HEK293 (cell line): ENCODE measurements around the gene DHRS12.

Source experiments
- FEZF1 ChIP-seq: fragments of 450-650 bp; formaldehyde crosslinking; IDR thresholded peaks from 2 replicates; pipeline ENCODE4 v1.5.1; 2016; ENCODE audit warnings: missing biosample characterization, missing genetic modification characterization
- HOXA7 ChIP-seq: sonication (generic); formaldehyde crosslinking; IDR thresholded peaks from 2 replicates; pipeline ENCODE4 v1.8.1; 2022; ENCODE audit warnings: missing genetic modification reagents, borderline replicate concordance
- INSM2 ChIP-seq: fragments of 450-650 bp; formaldehyde crosslinking; IDR thresholded peaks from 2 replicates; pipeline ENCODE4 v1.5.1; 2016; ENCODE audit warnings: missing biosample characterization, missing genetic modification characterization
- KLF17 ChIP-seq: fragments of 450-650 bp; formaldehyde crosslinking; IDR thresholded peaks from 2 replicates; pipeline ENCODE4 v1.5.1; 2016; ENCODE audit warnings: missing biosample characterization, missing genetic modification characterization
- KLF7 ChIP-seq: fragments of 450-650 bp; formaldehyde crosslinking; IDR thresholded peaks from 2 replicates; pipeline ENCODE4 v1.5.1; 2016; ENCODE audit warnings: missing biosample characterization, missing genetic modification characterization, borderline replicate concordance
- MEIS1 ChIP-seq: sonication (generic); formaldehyde crosslinking; IDR thresholded peaks from 2 replicates; pipeline ENCODE4 v1.8.1; 2022; ENCODE audit warnings: missing genetic modification reagents, mild to moderate bottlenecking, borderline replicate concordance
- OSR2 ChIP-seq: fragments of 450-650 bp; formaldehyde crosslinking; IDR thresholded peaks from 2 replicates; pipeline ENCODE4 v1.5.1; 2016; ENCODE audit warnings: missing biosample characterization, missing genetic modification characterization
- SP7 ChIP-seq: fragments of 450-650 bp; formaldehyde crosslinking; IDR thresholded peaks from 2 replicates; pipeline ENCODE4 v1.5.1; 2016; ENCODE audit warnings: missing biosample characterization, missing genetic modification characterization
- ZBTB17 ChIP-seq: fragments of 450-650 bp; formaldehyde crosslinking; IDR thresholded peaks from 2 replicates; pipeline ENCODE4 v1.5.1; 2016; ENCODE audit warnings: missing biosample characterization, missing genetic modification characterization
- ZBTB49 ChIP-seq: fragments of 450-650 bp; formaldehyde crosslinking; IDR thresholded peaks from 2 replicates; pipeline ENCODE4 v1.5.1; 2016; ENCODE audit warnings: missing biosample characterization, missing genetic modification characterization, low read depth
- ZFHX2 ChIP-seq: fragments of 450-650 bp; formaldehyde crosslinking; conservative IDR thresholded peaks from 2 replicates; pipeline ENCODE4 v1.5.1; 2016; ENCODE audit warnings: missing biosample characterization, missing genetic modification characterization
- ZNF114 ChIP-seq: fragments of 450-650 bp; formaldehyde crosslinking; IDR thresholded peaks from 2 replicates; pipeline ENCODE4 v1.5.0; 2017; ENCODE audit warnings: missing biosample characterization, missing genetic modification characterization
- ZNF138 ChIP-seq: fragments of 450-650 bp; formaldehyde crosslinking; IDR thresholded peaks from 2 replicates; pipeline ENCODE4 v1.5.1; 2016; ENCODE audit warnings: missing biosample characterization, missing genetic modification characterization, borderline replicate concordance
- ZNF174 ChIP-seq: fragments of 450-650 bp; formaldehyde crosslinking; IDR thresholded peaks from 2 replicates; pipeline ENCODE4 v1.5.0; 2017; ENCODE audit warnings: missing biosample characterization, mild to moderate bottlenecking, missing genetic modification characterization
- ZNF19 ChIP-seq: fragments of 450-650 bp; formaldehyde crosslinking; IDR thresholded peaks from 2 replicates; pipeline ENCODE4; 2016; ENCODE audit warnings: missing biosample characterization, missing genetic modification characterization, low read depth
- ZNF202 ChIP-seq: fragments of 450-650 bp; formaldehyde crosslinking; IDR thresholded peaks from 2 replicates; pipeline ENCODE4 v1.5.1; 2016; ENCODE audit warnings: missing biosample characterization, missing genetic modification characterization, borderline replicate concordance
- ZNF266 ChIP-seq: fragments of 450-650 bp; formaldehyde crosslinking; IDR thresholded peaks from 2 replicates; pipeline ENCODE4 v1.5.1; 2016; ENCODE audit warnings: missing biosample characterization, missing genetic modification characterization, low read depth
- ZNF280C ChIP-seq: fragments of 450-650 bp; formaldehyde crosslinking; IDR thresholded peaks from 2 replicates; pipeline ENCODE4 v1.5.1; 2016; ENCODE audit warnings: missing biosample characterization, missing genetic modification characterization
- ZNF292 ChIP-seq: fragments of 450-650 bp; formaldehyde crosslinking; IDR thresholded peaks from 2 replicates; pipeline ENCODE4 v1.5.1; 2016; ENCODE audit warnings: low read depth, missing biosample characterization, missing genetic modification characterization, borderline replicate concordance
- ZNF416 ChIP-seq: fragments of 450-650 bp; formaldehyde crosslinking; IDR thresholded peaks from 2 replicates; pipeline ENCODE4 v1.5.1; 2016; ENCODE audit warnings: missing biosample characterization, missing genetic modification characterization
- ZNF426 ChIP-seq: fragments of 450-650 bp; formaldehyde crosslinking; IDR thresholded peaks from 2 replicates; pipeline ENCODE4 v1.5.1; 2017; ENCODE audit warnings: missing biosample characterization, missing genetic modification characterization, mild to moderate bottlenecking, inconsistent platforms, moderate library complexity
- ZNF433 ChIP-seq: fragments of 450-650 bp; formaldehyde crosslinking; IDR thresholded peaks from 2 replicates; pipeline ENCODE4 v1.5.1; 2016; ENCODE audit warnings: missing biosample characterization, missing genetic modification characterization, low read depth
- ZNF501 ChIP-seq: fragments of 450-650 bp; formaldehyde crosslinking; IDR thresholded peaks from 2 replicates; pipeline ENCODE4 v1.5.1; 2016; ENCODE audit warnings: missing biosample characterization, missing genetic modification characterization
- ZNF530 ChIP-seq: fragments of 450-650 bp; formaldehyde crosslinking; IDR thresholded peaks from 2 replicates; pipeline ENCODE4 v1.5.1; 2016; ENCODE audit warnings: low read depth, missing biosample characterization, missing genetic modification characterization
- ZNF555 ChIP-seq: fragments of 450-650 bp; formaldehyde crosslinking; conservative IDR thresholded peaks from 2 replicates; pipeline ENCODE4 v1.5.1; 2017; ENCODE audit warnings: missing biosample characterization, mild to moderate bottlenecking, missing genetic modification characterization, inconsistent platforms
- ZNF560 ChIP-seq: fragments of 450-650 bp; formaldehyde crosslinking; IDR thresholded peaks from 2 replicates; pipeline ENCODE4 v1.5.1; 2017; ENCODE audit warnings: missing biosample characterization, missing genetic modification characterization, borderline replicate concordance
- ZNF585B ChIP-seq: fragments of 450-650 bp; formaldehyde crosslinking; IDR thresholded peaks from 2 replicates; pipeline ENCODE4 v1.5.1; 2016; ENCODE audit warnings: missing biosample characterization, missing genetic modification characterization
- ZNF610 ChIP-seq: fragments of 450-650 bp; formaldehyde crosslinking; IDR thresholded peaks from 2 replicates; pipeline ENCODE4 v1.5.1; 2016; ENCODE audit warnings: missing biosample characterization, missing genetic modification characterization, borderline replicate concordance
- ZNF621 ChIP-seq: fragments of 450-650 bp; formaldehyde crosslinking; IDR thresholded peaks from 2 replicates; pipeline ENCODE4 v1.5.1; 2017; ENCODE audit warnings: missing biosample characterization, missing genetic modification characterization
- ZNF629 ChIP-seq: fragments of 450-650 bp; formaldehyde crosslinking; IDR thresholded peaks from 2 replicates; pipeline ENCODE4 v1.5.1; 2017; ENCODE audit warnings: missing biosample characterization, missing genetic modification characterization
- ZNF768 ChIP-seq: fragments of 450-650 bp; formaldehyde crosslinking; IDR thresholded peaks from 2 replicates; pipeline ENCODE4 v1.5.1; 2018; ENCODE audit warnings: missing biosample characterization, mild to moderate bottlenecking, missing genetic modification characterization
- ZNF791 ChIP-seq: fragments of 450-650 bp; formaldehyde crosslinking; IDR thresholded peaks from 2 replicates; pipeline ENCODE4 v1.5.1; 2016; ENCODE audit warnings: missing biosample characterization, missing genetic modification characterization
- ZNF843 ChIP-seq: fragments of 450-650 bp; formaldehyde crosslinking; IDR thresholded peaks from 2 replicates; pipeline ENCODE4 v1.5.1; 2016; ENCODE audit warnings: missing biosample characterization, missing genetic modification characterization
- ZSCAN30 ChIP-seq: fragments of 450-650 bp; IDR thresholded peaks from 2 replicates; pipeline ENCODE4 v1.5.1; 2018; ENCODE audit warnings: missing biosample characterization, mild to moderate bottlenecking, missing genetic modification characterization, moderate library complexity

The DHRS12 gene

GRCh38 chr13:51803422-51804294, at the start of gene DHRS12 (continued):
- TF ChIP-seq INSM2 (tag by site-specific recombination) = no peak
- TF ChIP-seq MEIS1 (CRISPR knock-in tag) = no peak
- no peak for TF ChIP-seq ZNF768
- no peak for TF ChIP-seq ZNF114 (tag by site-specific recombination)
- TF ChIP-seq KLF7 (tag by site-specific recombination) = peak; percentile 87; the same call in 1 of the 2 replicates
- peak; percentile 48; the same call in 1 of the 2 replicates for TF ChIP-seq ZNF501 (tag by site-specific recombination)
- no peak; the same call in 1 of the 2 replicates for TF ChIP-seq OSR2 (tag by site-specific recombination)
- TF ChIP-seq ZNF843 (tag by site-specific recombination) = no peak
- no peak for TF ChIP-seq ZNF555 (tag by site-specific recombination)
- no peak for TF ChIP-seq ZNF426 (tag by site-specific recombination)
- TF ChIP-seq ZFHX2 (tag by site-specific recombination) = peak; percentile 52
- TF ChIP-seq FEZF1 (tag by site-specific recombination) = peak; percentile 44
- no peak for TF ChIP-seq ZNF585B (tag by site-specific recombination)
- peak; percentile 25 for TF ChIP-seq SP7 (tag by site-specific recombination)
- peak; percentile 93 for TF ChIP-seq ZNF629 (tag by site-specific recombination)
- no peak for TF ChIP-seq ZNF416 (tag by site-specific recombination)
- TF ChIP-seq ZNF621 (tag by site-specific recombination) = no peak
- no peak for TF ChIP-seq ZNF280C
- TF ChIP-seq ZSCAN30 (tag by site-specific recombination) = peak; percentile 66
- no peak for TF ChIP-seq ZNF433 (tag by site-specific recombination)
- no peak for TF ChIP-seq ZNF560
- TF ChIP-seq ZNF292 = no peak
- no peak for TF ChIP-seq ZBTB49
- TF ChIP-seq ZNF266 (tag by site-specific recombination) = no peak
- TF ChIP-seq ZNF138 = no peak
- TF ChIP-seq HOXA7 (CRISPR knock-in tag) = no peak
- TF ChIP-seq ZNF19 = no peak
- TF ChIP-seq ZBTB17 (tag by site-specific recombination) = no peak; the same call in 1 of the 2 replicates
- TF ChIP-seq KLF17 (tag by site-specific recombination) = peak; percentile 61; the same call in 1 of the 2 replicates
- no peak for TF ChIP-seq ZNF202
- TF ChIP-seq ZNF530 (tag by site-specific recombination) = no peak
- TF ChIP-seq ZNF610 = no peak
- TF ChIP-seq ZNF174 (tag by site-specific recombination) = no peak
- TF ChIP-seq ZNF791 (tag by site-specific recombination) = no peak
